K562 (cell line): ENCODE data around the gene CCDC77.

Experiments
- E2F8 ChIP-seq: fragments of 450-650 bp; IDR thresholded peaks from 2 replicates; pipeline ENCODE4 v1.7.1; 2018; ENCODE audit warnings: mild to moderate bottlenecking, low read depth; ENCODE audit not compliant: partially characterized antibody
- HMG20B ChIP-seq: fragments of 250-450 bp; sonication (Bioruptor Pico); IDR thresholded peaks from 2 replicates; pipeline ENCODE4 v1.5.0; 2021; ENCODE audit warnings: mild to moderate bottlenecking
- HNRNPL ChIP-seq: fragments of 200-400 bp; formaldehyde crosslinking; IDR thresholded peaks from 2 replicates; pipeline ENCODE4 v1.6.1; 2017; ENCODE audit warnings: low read depth, mild to moderate bottlenecking, low read length
- MYC ChIP-seq, 2 experiments: fragments of 250-450 bp in 1 of 2; sonication (Bioruptor Pico) in 1 of 2; IDR thresholded peaks; 2 replicates each; pipeline versions ENCODE4 v1.5.1 to v1.6.1; 2012 to 2021; ENCODE audit warnings: low read depth in 2 of 2, borderline replicate concordance in 1 of 2, improper control_type of control experiment in 1 of 2, low read length in 1 of 2, mild to moderate bottlenecking in 1 of 2, moderate library complexity in 1 of 2
- PREB ChIP-seq: sonication (generic); formaldehyde crosslinking; IDR thresholded peaks from 2 replicates; pipeline ENCODE4 v1.8.1; 2023; ENCODE audit warnings: mild to moderate bottlenecking, missing genetic modification reagents
- SMARCE1 ChIP-seq: fragments of 450-650 bp; IDR thresholded peaks from 2 replicates; pipeline ENCODE4 v1.7.1; 2016; ENCODE audit warnings: mild to moderate bottlenecking
- ZBED1 ChIP-seq: IDR thresholded peaks from 2 replicates; pipeline ENCODE4 v1.6.1; 2014
- ZBTB1 ChIP-seq: sonication (generic); formaldehyde crosslinking; IDR thresholded peaks from 2 replicates; pipeline ENCODE4 v1.8.1; 2023; ENCODE audit warnings: missing genetic modification reagents, low read depth, mild to moderate bottlenecking, borderline replicate concordance
- ZNF79 ChIP-seq: fragments of 250-450 bp; sonication (Bioruptor Pico); IDR thresholded peaks from 2 replicates; pipeline ENCODE4 v1.4.0; 2020; ENCODE audit warnings: low read depth, mild to moderate bottlenecking, moderate library complexity

GRCh38 chr12:389142-390096 is 12.0 kb upstream of the CCDC77 start, which contains the start of gene KDM5A:
- TF ChIP-seq SMARCE1 (no peak), HMG20B (CRISPR knock-in tag) (no peak), PREB (CRISPR knock-in tag) (no peak), MYC (IDR thresholded peaks at IDR 0.05; ENCODE audit: low read depth, low read length) (peak; percentile 76; the same call in 1 of the 2 replicates), MYC (CRISPR knock-in tag; IDR thresholded peaks at IDR 0.05; ENCODE audit: borderline replicate concordance, low read depth) (no peak), ZBED1 (no peak), ZNF79 (CRISPR knock-in tag) (no peak), ZBTB1 (CRISPR knock-in tag) (no peak), E2F8 (peak; percentile 70), HNRNPL (no peak)
